ENCODE results near the gene APOH. TPM values are rescaled to one million over a fixed set of nuclear protein-coding genes. Genes with fewer than 3 reads are reported as not detected.
A peak's percentile ranks its signal among the peaks of the same experiment; 100 is the strongest.

APOH gene
- total RNA-seq, 2 donors from 2014 or later, result 0.32 to 0.34 TPM

DNA sequence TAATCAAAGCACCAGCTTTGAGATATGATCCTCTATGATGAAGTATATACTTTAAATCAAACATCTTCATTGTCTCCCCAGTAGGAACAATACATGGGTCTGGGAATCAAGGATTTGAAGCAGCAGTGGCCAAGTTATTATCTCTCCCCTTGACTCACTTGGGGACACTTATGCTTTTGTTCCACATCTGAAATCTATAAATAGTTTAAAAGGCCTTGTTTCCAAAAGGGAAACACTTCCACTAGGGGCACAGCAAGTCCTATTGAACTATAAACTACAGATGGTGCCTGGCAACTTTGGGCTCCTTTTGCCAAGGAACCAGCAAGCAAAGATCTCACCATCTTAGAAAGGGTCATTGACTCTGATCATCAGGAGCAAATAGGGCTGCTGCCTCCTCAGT is 21.3 kb downstream of the APOH start:
- DNase-seq (no peak), ATAC-seq (peak in 1 of 2 donors; percentile 38)
- intact Hi-C loops (cut with DNase I), result no loop called here

DNA sequence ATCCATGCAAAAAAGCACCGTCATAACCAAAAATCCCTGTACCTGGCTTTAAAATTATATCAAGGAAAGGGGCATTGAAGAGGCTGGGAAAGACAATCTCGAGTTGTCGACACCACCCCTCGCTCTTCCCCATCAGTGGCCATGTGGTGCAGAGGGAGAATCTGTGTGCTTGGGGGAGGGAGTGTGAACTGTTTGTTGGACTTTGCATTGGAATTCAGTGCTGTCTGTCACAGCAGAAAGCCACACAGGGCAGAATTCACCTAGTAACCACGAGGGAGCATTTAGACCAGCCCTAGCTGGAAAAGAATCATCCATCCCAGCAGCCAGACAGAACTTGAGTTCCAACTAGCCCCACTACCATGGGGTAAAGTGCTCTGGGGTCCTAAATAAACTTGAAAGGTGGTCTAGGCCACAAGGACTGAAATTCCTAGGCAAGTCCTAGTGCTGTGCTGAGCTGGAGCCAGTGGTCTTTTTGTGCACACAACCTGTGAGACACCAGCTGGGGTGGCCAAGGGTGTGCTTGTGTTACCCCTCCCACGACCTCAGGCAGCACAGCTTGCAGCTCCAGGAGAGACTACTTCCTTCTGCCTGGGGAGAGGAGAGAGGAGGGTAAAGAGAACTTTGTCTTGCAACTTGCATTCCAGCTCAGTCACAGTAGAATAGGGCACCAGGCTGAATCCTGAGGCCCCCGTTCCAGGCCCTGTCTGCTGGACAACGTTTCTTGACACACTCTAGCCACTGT is 25.8 kb downstream of the APOH start:
- intact Hi-C loops (cut with DNase I), result loop anchor here in 1 of 2 donors (5.0 kb wide), 1 partner anchor 469 kb away; no protein-coding TSS in a partner anchor
- ATAC-seq (no peak), DNase-seq (no peak)

DNA sequence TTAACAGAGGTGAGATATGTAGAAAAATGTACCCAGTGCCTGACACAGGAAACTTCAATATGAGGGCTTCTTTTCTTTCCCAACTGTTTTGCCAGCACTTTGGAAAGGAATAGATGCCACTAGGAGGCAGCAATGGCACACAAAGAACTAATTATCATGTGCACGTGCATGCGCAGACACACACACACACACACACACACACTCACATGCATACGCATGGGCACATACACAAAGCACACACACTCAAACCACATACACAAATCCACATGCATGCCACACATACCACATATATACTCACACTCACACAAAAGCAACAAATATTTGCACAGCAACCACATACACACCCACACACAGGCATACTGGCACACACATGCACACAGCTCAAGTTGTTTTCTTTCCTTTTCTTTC is 28.5 kb downstream of the APOH start:
- intact Hi-C loops (cut with DNase I), result loop anchor here in 1 of 2 donors (5.0 kb wide), 1 partner anchor 472 kb away; no protein-coding TSS in a partner anchor
- ATAC-seq (peak; percentile 38 to 47), DNase-seq (no peak)

DNA sequence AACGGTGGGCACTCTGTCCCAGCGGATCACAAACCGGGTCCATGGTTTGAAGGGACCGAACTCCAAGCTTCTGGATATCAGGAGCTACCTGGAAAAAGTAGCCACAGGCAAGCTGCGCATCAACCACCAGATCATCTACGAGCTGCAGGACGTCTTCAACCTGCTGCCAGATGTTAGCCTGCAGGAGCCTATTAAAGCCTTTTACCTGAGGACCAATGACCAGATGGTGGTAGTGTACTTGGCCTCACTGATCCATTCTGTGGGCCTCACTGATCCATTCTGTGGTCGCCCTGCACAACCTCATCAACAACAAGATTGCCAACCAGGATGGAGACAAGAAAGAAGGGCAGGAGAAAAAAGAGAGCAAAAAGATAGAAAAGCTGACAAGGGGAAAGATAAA is 31.0 kb downstream of the APOH start:
- intact Hi-C loops (cut with DNase I), result no loop called here
- DNase-seq (no peak), ATAC-seq (no peak)

DNA sequence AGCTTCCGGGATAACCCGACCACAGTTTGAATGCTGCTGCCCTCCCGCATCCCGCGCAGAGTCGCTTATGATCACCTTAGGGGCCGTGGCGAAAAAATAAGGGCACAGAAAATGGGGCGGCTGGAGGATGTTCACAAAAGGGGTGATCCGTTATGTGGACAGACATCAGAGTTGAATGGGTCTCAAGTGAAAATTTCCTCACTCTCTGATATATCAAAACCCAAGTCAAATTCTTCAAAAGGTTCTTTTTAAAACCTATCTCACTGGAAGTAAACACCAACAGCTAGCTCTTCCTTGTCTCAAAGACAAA is 36.9 kb downstream of the APOH start:
- no peak for DNase-seq
- no peak for ATAC-seq
- intact Hi-C loops (cut with DNase I), result no loop called here

DNA sequence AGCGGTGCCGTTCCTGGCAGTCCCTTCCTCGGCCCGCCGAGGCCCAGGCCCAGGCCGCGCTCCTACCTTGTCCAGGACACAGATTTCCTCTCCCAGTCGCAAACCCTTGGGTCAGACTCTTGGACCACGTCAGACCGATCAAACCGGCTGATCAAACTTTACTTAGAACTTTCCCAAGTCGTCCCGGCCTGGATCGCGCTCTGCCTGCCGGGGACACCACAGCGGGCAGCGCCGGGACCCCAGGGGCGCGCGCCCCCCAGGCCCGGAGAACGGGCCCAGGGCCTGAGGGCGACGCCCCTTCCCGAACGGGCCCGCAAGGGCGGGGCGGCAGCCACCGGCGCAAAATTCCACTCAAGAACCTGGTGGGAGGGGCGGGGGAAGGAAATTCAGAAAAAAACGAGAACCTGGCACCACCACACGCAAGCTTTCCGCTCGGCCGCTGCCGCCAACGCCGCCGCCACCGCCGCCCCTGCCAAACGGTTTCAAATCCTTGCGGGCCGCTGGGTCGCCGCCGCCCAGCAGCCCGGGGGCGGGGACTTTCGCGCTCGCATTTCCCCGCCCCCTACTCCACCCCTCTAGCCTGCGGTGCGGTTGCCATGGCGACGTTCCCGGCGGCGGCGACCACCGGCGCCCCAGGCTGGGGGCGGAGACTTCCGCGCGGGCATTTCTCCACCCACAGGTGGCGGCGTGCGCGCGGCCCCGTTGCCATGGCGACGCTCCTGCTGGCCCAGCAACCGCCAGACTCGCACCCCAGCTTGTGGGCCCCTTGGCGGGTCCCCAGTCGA is 37.4 kb downstream of the APOH start, which contains the start of gene CEP112:
TSS of gene CEP112 (minus strand) at position 541 of the 785 bp plus-strand sequence.
- peak; percentile 91 to 95 for ATAC-seq
- intact Hi-C loops (cut with DNase I), result no loop called here

DNA sequence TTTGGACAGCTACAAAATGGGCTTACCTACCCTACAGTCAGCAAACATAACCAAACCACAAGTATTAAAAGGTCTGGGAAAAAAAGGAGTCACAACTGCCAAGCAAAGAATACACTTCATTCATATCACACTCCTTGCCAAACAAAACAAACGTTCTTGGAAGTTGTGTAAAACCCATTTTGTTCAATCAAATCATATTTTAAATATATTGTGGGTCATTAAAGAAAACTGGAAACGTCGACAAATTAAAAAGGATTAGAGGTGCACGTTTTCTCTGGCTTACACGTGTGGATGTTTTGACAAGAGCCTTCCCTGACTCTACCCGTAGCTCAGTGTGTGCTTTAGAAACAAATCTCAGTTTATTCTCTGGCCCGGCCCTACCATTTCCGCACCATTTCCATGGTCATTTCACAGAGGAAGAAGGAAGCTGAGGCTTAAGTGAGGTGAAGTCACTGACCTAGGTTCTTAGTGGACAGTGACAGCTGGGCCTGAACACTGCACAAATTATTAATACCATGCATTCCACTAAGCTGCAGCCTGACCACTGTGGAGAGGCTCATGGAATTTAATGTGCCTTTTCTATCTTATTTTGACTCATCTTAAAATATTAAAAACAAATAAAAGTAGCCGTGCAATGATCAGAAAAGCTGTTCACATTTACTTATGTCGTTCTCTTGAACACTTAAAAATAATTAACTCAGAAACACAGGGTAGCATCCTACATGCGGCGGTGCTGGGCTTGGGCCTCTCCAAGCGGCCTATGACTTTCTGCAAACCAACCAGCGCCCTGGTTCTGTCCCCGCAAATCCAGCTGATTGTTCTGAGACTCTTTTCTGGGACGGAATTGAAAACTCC is 38.2 kb downstream of the APOH start:
- ATAC-seq (peak; percentile 27 to 48), DNase-seq (peak; percentile 25)
- intact Hi-C loops (cut with DNase I), result no loop called here

More for the DNA sequence above, 37.4 kb downstream of the APOH start, which contains the start of gene CEP112:
- DNase-seq, result peak; percentile 89

DNA sequence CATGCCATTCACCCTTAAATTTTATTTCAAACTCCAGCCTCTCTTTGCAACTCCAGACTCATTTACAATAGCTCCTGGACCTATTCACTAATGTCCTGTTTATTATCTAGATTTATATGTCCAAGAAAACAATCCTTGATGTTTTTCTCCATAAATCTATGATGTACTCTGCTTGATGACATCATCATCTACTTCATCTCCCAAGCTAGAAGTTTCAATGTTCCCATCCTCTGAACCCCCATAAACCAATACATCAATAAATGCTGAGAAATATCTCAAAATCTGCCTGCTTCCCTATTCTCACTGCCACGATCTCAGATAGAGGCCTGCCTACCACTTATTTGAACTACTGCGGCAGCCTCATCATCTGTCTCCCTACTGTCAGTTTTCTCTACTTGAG is 41.5 kb downstream of the APOH start:
- ATAC-seq (no peak), DNase-seq (no peak)
- intact Hi-C loops (cut with DNase I), result no loop called here

DNA sequence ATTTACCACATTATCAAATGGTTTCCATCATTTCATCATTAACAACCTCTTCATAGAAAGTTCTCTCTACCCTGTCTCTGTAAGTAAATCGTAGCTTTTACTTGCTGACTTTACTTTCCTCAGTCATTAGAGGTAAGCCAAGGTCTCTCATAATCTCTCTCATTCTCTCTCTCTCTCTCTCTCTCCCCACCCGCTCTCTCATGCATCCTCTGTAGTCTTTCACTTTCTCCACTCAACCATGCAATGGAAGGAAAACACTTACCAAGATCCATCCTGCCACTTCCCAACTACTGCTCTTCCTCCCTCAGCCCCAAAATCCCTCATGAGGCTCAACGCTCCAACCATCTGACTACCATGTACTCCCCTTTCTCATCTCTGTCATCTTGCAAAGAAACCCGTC is 43.4 kb downstream of the APOH start:
- intact Hi-C loops (cut with DNase I), result no loop called here
- no peak for ATAC-seq
- DNase-seq, result no peak

DNA sequence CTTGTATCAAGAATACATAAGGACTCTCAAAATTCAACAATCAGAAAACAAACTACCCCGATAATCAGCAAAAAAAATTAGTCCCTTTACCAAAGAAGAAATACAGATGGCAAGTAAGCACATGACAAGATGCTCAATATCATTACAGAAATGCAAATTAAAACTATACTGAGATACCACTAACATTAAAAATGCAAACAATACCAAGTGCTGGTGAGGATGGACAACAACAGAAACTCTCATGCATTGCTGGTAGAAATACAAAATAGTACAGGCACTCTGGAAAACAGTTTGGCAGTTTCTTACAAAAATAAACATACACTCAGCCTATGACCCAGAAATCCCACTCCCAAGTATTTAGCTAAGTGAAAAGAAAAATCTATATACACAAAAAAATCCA is 44.8 kb downstream of the APOH start:
- ATAC-seq, result no peak

DNA sequence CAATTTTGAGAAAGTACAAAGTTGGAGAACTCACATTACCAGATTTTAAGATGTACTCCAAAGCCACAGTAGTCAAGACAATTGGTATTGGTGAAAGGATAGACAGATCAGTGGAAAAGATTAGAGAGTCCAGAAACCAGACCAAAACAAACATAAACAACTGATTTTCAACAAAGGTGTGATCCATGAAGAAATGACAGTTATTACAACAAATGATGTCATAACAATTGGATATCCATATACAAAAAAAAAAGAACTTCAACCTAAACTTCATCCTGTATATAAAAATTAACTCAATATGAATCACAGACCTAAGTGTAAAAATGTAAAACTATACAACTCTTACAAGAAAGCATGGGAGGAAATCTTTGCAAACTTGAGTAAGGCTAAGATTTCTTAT is 45.7 kb downstream of the APOH start:
- intact Hi-C loops (cut with DNase I), result no loop called here
- DNase-seq, result no peak
- no peak for ATAC-seq

More for the DNA sequence above, 44.8 kb downstream of the APOH start:
- intact Hi-C loops (cut with DNase I), result no loop called here
- DNase-seq, result no peak

DNA sequence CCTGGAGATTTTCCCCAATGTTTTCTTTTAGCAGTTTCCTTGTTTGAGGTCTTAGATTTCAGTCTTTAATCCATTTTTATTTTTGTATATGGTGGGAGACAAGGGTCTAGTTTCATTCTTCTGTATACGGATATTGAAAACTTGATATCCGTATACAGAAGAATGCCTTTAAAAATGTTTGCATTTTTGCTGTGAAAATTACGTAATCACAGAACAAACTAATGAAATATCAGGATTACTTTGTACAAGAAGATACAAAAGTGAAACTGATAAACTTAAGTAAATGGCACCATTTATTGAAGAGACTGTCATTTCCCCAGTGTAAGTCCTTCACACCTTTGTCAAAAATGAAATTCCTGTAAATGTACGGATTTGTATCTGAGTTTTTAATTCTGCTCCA is 50.6 kb downstream of the APOH start:
- ATAC-seq (no peak), DNase-seq (no peak)
- intact Hi-C loops (cut with DNase I), result no loop called here

DNA sequence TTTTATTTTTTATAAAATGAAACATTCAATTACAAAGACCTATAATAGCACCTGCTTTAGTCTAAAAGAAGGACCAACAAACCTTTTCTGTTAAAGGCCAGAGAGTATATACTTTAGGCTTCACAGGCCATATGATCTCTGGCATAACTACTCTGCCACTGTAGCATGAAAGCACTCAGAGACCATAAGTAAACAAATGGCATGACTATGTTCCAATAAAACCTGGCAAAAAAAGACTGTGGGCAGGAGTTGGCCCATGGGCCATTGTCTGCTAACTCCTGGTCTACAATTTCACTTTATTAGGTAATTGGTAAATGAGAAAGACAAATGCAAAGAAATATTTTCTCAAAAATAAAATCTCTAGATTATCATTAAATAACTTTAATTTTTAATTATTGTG is 52.2 kb downstream of the APOH start:
- ATAC-seq (no peak), DNase-seq (no peak)
- intact Hi-C loops (cut with DNase I), result no loop called here

DNA sequence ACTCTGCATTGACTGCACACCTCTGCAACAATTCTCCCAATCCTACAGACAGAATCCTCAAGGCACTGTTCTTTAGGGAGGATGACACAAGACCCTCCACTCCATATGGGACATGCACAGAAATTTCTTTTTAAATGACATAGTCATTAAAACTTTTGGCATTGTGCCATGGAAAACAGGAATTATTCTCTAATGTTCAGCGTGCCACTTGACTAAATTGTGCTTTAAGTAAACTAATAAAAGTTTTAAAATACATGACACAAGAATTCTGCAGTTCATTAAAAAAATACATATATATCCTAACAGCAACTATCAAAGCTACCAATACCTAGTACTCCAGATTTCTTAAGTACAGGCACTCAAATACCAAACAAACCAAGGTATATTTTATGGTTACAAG is 53.3 kb downstream of the APOH start:
- intact Hi-C loops (cut with DNase I), result no loop called here
- ATAC-seq, result no peak
- DNase-seq, result no peak

DNA sequence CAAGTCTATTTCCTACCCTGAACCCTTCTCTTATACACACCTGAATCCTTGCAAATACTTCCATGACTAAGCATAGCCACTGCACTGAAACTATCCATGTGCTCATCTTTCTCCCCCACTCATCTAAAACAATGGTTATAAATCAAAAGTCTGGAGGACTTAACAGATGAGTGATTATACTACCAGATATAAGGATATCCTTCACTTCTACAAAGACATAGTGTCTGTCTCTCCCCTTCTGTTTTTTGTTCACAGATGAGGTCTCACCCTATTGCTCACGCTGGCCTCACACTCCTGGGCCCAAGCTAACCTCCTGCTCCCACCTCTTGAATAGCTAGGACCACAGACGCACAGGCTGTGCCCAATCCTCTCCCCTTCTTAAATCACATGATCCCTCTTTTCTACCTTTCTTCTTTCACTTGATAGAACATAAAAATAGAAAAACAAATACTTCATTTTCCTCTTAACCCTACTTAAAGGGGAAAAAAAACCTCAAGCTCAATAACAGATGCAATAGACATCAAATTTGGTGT is 56.5 kb downstream of the APOH start:
- DNase-seq (no peak), ATAC-seq (no peak)
- intact Hi-C loops (cut with DNase I), result no loop called here

DNA sequence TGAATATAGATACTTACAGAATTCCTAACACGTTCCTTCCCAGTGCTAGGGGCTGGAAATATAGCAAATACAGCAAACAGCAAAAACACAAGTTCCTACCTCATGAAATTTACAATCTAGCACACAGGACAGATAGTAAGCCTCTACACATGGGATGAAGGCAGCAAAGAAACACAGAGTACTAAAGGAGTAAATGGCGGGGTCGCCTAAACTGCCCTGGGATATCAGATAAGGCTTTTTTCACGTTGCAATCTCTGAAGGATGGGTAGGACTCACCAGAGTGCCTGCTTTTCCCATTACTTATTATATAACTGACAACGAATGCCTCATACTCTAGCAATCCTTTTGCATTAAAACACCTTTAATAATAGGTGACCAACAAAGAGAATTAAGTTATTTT is 57.1 kb downstream of the APOH start:
- ATAC-seq, result no peak
- no peak for DNase-seq
- intact Hi-C loops (cut with DNase I), result no loop called here

DNA sequence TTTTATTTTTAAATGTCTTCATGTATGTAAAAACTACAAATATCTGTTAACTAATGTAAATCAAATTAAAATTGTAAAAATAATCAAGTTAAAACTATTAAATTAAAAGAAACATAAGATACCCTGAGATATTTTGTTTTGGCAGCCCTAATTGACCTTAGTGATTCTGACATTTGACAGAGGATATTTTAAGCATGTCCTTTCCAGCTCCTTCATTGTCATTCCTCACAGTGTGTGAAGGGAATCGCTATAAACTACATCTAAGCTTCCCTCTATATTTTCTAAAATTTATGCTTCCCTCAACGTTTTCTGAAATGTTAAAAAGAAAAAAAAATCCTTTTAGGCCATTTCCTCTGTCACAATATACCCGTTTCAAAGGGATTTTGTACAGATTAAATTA is 57.5 kb downstream of the APOH start:
- intact Hi-C loops (cut with DNase I), result no loop called here
- ATAC-seq (peak in 1 of 2 donors; percentile 71), DNase-seq (no peak)

DNA sequence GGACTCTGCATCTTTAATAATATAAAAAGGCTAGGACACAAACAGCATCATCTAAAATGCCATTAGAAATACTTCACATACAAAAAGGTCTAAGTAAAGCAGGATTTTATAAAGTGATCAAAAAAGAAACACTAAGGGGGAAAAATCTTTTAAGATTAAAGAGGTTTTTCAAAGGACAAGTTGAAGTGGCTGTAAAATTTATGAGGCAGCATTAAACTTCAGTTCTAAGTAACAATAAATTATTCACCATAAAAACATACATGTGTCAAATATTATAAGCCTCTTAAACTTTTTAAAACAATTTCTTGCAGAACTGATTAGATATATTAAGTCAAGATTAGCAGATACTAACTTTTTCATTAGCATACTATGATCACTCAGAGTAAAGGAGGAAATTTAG is 58.0 kb downstream of the APOH start:
- ATAC-seq (no peak), DNase-seq (no peak)
- intact Hi-C loops (cut with DNase I), result no loop called here

DNA sequence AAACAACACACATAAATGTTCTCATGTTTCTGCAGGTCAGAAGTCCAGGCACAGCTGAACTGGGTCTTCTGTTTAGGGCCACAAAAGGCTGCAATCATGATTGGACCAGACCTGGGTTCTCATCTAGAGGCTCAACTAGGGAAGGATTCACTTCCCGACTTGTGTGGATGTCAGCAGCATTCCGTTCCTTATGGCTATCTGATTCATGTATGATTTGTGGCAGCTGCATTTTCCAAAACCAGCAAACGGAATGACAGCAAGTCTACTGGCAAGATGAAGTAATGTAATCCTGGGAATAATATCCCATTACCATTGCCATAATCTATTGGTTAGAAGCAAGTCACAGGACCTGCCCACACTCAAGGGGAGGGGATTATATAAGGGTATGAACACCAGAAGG is 59.4 kb downstream of the APOH start:
- intact Hi-C loops (cut with DNase I), result loop anchor here (5.0 to 10.0 kb wide), 5 partner anchors 735 to 935 kb away; no protein-coding TSS in a partner anchor
- DNase-seq (no peak), ATAC-seq (no peak)

All from left cardiac atrium (tissue), 4 donors.